Choroid plexus epithelial cell (primary cell): ENCODE results near the gene PATZ1.

Experiments
- DNase-seq: peaks from one replicate; pipeline ENCODE4 v3.0.0-alpha.2; 2010; ENCODE audit warnings: low read depth
- H3K4me3 ChIP-seq: 2 replicates; pipeline ENCODE4 v1.5.1; 2011; ENCODE audit warnings: low read depth, mild to moderate bottlenecking, control low read depth, low read length, moderate library complexity
- TF ChIP-seq, protein P1 (sequence below): conservative IDR thresholded peaks from 2 replicates; pipeline ENCODE4 v1.5.1; 2011; ENCODE audit warnings: low read depth, mild to moderate bottlenecking, control low read depth, inconsistent platforms, low read length, moderate library complexity

Gene PATZ1

DNA sequence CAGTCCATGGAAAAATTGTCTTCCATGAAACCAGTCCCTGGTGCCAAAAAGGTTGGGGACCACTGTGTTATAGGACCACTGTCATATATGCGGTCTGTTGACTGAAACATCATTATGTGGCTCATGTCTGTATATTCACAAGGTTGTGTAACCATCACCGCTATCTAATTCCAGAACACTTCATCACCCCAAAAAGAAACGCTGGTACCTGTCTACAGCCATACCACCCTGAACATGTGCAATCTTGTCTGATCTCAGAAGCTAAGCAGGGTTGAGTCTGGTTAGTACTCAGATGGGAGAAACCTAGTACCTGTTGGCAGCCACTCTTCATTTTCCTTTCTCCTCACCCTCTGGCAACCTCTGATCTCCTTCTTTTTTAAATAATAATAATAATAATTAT lies 41.0 kb downstream of the PATZ1 start:
- TF ChIP-seq, protein P1, sequence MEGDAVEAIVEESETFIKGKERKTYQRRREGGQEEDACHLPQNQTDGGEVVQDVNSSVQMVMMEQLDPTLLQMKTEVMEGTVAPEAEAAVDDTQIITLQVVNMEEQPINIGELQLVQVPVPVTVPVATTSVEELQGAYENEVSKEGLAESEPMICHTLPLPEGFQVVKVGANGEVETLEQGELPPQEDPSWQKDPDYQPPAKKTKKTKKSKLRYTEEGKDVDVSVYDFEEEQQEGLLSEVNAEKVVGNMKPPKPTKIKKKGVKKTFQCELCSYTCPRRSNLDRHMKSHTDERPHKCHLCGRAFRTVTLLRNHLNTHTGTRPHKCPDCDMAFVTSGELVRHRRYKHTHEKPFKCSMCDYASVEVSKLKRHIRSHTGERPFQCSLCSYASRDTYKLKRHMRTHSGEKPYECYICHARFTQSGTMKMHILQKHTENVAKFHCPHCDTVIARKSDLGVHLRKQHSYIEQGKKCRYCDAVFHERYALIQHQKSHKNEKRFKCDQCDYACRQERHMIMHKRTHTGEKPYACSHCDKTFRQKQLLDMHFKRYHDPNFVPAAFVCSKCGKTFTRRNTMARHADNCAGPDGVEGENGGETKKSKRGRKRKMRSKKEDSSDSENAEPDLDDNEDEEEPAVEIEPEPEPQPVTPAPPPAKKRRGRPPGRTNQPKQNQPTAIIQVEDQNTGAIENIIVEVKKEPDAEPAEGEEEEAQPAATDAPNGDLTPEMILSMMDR: no peak
- DNase-seq: no peak

DNA sequence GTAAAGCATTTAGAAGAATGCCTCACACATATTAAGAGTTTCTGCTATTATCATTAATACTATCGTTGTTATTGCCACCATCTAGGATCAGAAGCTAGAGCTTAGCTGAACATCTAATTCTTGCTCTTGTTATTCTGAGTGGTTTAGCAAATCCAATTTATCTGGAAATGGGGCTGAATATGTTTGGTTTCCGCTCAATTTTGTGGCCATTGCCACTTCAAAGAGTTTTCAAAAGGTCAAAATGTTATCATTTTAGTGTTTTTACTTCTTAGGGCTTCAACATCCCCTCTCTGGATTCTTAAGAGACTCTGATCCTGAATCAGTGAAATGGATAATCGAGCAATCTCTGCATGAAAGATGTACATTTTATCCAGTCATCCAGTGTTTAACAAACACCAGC lies 43.6 kb downstream of the PATZ1 start:
- DNase-seq: no peak
- H3K4me3 ChIP-seq: no peak overlapping the region
- TF ChIP-seq, protein P1: no peak

More for the DNA sequence above, 41.0 kb downstream of the PATZ1 start:
- H3K4me3 ChIP-seq: no peak overlapping the region

DNA sequence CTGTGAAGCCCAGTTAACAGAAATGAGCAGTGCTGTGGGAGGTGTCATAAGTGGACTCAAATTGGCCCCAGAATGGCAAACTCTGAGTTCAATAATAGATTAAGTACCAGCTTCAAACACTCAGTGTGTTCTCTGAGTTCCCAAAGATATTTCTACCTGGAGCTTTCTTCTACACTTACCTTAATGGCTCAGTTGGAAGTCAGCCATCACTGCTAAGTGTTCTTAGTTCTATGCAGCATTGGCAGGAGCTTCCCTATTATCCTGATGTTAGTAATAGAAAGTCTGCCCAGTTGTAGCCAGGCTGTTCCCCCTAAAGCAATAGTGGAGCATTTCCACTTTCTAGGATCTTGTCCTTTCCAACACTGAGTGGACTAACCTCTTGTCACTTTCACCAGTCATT lies 44.1 kb downstream of the PATZ1 start:
- TF ChIP-seq, protein P1: no peak
- H3K4me3 ChIP-seq: no peak overlapping the region
- no peak for DNase-seq

DNA sequence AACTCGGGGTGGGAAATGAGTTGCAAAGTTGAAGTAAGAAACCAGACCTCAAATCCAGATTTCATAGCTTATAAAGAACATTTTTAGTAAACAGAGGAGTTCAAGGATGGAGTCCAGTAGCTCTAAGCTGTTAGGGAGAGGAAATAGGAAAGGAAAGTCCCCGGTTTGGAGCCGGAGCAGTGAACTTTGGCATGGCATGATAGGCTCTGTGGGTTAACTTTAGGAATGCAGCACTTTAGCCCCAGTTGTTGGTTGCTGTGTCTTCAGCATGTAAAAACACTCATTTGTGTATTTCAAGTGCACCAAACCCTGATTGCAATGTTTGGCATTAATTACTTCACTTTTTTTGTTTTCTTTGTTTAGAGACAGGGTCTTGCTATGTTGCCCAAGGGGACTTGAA lies 45.2 kb downstream of the PATZ1 start:
- TF ChIP-seq, protein P1: no peak
- no peak overlapping the region for H3K4me3 ChIP-seq
- no peak for DNase-seq

DNA sequence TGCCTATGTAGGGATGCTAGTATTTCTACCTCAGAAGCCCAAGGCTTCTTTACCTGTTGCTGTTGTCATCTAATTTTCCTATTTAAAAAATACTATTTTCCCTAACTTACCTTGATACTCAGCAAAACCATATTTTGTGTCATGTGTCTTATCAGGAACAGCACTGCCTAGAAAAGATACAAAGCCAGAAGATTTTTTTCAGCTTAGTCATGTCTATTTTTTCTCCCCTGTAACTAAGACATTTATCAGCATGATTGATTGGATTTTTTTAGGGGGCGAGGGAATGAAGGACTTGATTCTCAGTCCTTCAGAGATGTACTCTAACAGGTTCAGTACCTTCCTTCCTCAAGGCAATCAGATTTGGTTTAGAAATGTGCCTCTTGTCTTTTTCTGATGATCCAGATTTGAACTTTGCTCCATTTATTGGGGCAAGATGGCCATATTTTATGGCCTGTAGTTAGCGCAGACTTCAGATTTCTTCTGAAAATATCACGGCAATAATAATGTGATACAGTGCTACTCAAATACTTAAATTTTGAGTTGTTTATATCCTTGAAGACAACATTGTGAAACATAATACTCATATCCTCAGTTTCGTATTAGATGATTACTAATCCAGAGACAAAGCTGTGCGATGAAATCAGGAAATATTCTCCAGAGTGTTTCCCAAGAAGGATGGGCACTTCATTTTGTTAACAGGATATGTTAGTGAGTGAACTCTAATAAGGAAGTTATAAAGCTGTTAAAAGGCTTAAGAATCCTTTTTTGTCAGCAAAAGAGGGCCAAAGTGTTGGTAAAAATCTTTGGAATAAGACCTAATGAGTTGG lies 50.1 kb downstream of the PATZ1 start:
- TF ChIP-seq, protein P1: no peak
- DNase-seq: peak; percentile 58

DNA sequence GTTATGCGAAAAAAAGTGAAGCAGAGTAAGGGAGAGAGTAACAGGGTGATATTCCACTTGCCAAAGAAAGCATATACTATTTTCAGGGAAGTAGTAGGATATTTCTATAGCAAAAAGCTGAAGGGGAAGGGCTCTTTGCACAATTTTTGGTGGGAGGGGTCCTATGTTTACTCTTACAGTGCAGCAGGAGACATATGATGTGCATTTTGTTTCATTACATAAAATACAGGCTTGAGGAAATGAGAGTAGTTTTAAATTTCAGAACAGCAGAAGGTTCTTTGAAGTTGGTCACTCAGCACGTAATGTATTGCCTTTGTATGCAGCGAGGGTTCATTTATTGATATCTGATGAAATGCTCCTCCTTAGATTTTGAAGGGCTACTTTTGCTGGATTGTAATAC lies 50.8 kb downstream of the PATZ1 start:
- H3K4me3 ChIP-seq: no peak overlapping the region
- TF ChIP-seq, protein P1: no peak
- DNase-seq: no peak

More for the DNA sequence above, 50.1 kb downstream of the PATZ1 start:
- no peak overlapping the region for H3K4me3 ChIP-seq
